GM12875 (cell line): ENCODE results near the gene MLLT6.

ENCODE experiments used
- H3K4me3 ChIP-seq: one replicate; pipeline ENCODE4 v1.5.1; 2011; ENCODE audit warnings: low read depth, low read length, control low read depth
- CTCF ChIP-seq: IDR thresholded peaks from 2 replicates; pipeline ENCODE4 v1.5.1; 2011; ENCODE audit warnings: low read depth, mild to moderate bottlenecking, control low read depth, inconsistent platforms, low read length, moderate library complexity, borderline replicate concordance; ENCODE audit not compliant: insufficient read depth

The MLLT6 gene

DNA sequence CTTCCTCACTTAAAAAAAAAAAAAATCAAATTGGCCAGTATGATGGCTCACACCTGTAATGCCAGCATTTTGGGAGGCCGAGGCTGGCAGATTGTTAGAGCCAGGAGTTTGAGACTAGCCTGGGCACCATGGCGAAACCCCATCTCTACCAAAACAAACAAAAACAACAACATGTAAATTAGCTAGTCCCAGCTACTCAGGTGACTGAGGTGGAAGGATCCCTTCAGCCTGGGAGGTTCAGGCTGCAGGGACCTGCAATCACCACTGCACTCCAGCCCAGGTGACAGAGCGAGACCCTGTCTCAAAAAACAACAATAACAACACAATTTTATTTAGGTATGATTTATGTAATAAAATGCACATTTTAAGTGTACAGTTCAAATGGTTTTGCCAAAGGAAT, 24.0 kb upstream of the MLLT6 start:
- TF ChIP-seq CTCF: no peak
- no peak overlapping the region for H3K4me3 ChIP-seq

- no peak overlapping the region for H3K4me3 ChIP-seq
- TF ChIP-seq CTCF: no peak
These were observed 19.6 kb upstream of the MLLT6 start for GRCh38 chr17:38685491-38685890.

DNA sequence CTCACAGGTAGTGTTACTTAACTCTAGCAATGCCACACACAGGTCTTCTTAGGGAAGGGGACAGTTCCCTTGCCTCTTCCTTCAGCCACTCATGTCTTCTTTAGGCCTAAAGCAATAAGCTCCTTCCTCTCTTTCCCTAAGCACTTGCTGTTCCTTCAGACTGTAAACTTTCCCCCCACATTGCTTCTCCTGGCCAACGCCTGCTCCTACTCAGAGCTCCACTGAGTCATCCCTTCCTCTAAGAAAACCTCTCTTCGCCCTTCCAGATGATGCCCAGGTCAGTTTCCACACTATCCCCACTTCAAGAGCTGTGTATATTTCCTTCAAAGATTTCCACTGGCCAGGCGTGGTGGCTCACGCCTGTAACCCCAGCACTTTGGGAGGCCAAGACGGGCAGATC, 17.8 kb upstream of the MLLT6 start:
- H3K4me3 ChIP-seq: no peak overlapping the region
- TF ChIP-seq CTCF: no peak

DNA sequence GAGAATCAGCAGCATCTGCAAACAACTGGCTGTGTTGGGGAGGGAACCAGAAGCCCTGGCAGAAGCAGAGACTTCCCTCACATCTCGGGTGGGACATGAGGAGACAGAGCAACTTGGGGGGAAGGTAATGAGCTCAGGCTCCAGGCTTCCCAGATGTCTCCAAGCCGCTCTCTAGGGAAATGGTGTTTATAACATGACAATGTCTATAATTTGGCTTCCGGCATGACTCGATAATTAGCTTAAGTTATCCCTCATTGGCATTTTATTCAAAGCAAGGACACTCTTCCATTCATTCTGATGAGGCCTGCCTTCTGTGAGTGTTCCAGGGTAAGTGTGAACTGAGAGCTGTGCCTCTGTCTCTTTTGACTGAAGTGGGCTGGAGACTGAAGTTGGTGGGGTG, 14.7 kb upstream of the MLLT6 start:
- no peak overlapping the region for H3K4me3 ChIP-seq
- no peak for TF ChIP-seq CTCF

DNA sequence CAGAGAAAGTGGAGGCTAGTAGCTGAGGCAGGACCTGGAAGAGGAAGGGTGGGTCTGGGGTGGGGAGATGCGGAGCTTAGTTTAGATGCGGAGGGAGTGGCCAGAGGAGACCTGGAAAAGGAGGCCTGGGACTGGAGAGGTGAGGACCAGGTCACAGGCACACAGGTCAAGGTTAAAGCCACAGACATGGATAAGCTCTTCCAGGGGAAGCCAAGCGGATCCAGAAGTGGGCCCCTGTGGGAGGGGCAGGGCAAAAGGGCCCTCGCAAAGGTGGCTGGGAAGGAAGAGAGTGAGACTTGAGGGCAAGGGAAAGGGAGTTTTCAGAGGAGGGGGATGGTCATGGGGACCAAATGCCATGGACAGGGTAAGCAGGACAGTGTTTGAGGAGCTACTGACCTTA, 13.9 kb upstream of the MLLT6 start:
- no peak for TF ChIP-seq CTCF
- no peak overlapping the region for H3K4me3 ChIP-seq

DNA sequence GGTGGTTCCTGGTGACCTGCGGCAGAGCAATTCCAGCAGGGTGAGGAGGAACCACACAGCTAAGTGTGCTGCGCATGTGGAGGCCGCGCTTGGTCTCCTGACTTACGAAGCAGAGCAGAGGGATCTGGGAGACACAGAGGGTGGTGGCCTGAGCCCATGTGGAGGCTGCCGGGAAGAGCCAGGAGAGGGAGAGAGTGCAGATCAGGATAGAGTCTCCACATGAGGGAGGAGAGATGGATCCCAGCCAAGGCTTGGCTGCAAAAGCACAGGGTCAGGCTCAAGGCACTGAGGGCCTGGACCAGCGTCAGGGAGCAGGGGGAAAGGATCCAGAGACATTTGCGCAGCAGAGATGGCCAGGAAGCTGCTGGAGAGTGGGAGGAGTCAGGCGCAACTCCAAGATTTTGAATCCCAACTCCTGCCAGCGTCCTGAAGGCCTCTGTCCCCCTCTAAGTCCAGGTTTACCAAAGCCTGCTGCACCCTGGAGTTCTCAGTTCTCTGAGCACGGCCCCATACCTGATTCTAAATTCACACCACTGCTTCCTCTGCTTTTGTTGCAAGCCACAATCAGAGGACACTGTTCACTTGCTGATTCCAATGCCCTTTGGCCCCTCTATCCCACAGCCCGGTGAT, 11.3 kb upstream of the MLLT6 start:
- no peak overlapping the region for H3K4me3 ChIP-seq
- TF ChIP-seq CTCF: no peak

- H3K4me3 ChIP-seq: no peak overlapping the region
- no peak for TF ChIP-seq CTCF
These were observed 7.8 kb upstream of the MLLT6 start for GRCh38 chr17:38697061-38697820.
